ENCODE results near the gene HOXB2. TPM values are rescaled to one million over a fixed set of nuclear protein-coding genes. Genes with fewer than 3 reads are reported as not detected.

HOXB2 gene
- total and polyA plus RNA-seq, 9 of the 15 experiments (the other 6 are each of a cell fraction or from before 2014, with no cell fraction given) = 2.1 to 97.7 (median 21.2) TPM

GRCh38 chr17:48565022-48565554 is 20.2 kb upstream of the HOXB2 start:
- CTCF ChIA-PET (ENCODE audit: low intra/inter-chr PET ratio) = no interaction called here
- Histone ChIP-seq H3K4me2 (ENCODE audit: insufficient read depth, low read length) (no peak overlapping the region), H4K20me1 (replicated peaks; ENCODE audit: control insufficient read depth, insufficient read depth, low read length) (no peaks in the 10 kb centered on the region; the same call in 1 of the 2 replicates), H3K9me1 (ENCODE audit: control insufficient read depth, insufficient read depth, low read length) (peaks cover 6% of the 10 kb centered on the region), H3K4me1 (replicated peaks in 1 of 2; ENCODE audit: control insufficient read depth in 2 of 2, insufficient read depth in 2 of 2, low read length in 2 of 2) (peaks cover 9 to 14% of the 10 kb centered on the region in 2 experiments), H3K36me3 (ENCODE audit: control insufficient read depth, insufficient read depth, low read length) (peaks cover 89% of the 10 kb centered on the region; the same call in 2 of the 3 replicates), H3K27me3 (ENCODE audit: control insufficient read depth in 2 of 2, insufficient read depth in 2 of 2, low read length in 2 of 2) (no peaks in the 10 kb centered on the region), H3K9ac (ENCODE audit: insufficient read depth in 1 of 2, low read depth in 2 of 2, low read length in 2 of 2) (no peak overlapping the region), H3K4me3 (no peak overlapping the region), H2AFZ (ENCODE audit: low read depth, low read length) (no peak overlapping the region), H3K9me3 (replicated peaks; ENCODE audit: control insufficient read depth, insufficient read depth, low read depth, low read length) (no peaks in the 10 kb centered on the region), H3K27ac (ENCODE audit: extremely low read depth, low read depth, low read length) (no peak overlapping the region), H3K79me2 (ENCODE audit: control insufficient read depth, insufficient read depth, low read length) (peaks cover 53% of the 10 kb centered on the region)
- TF ChIP-seq CBFA2T2 (conservative IDR thresholded peaks at IDR 0.05) (no peak), THRB (CRISPR knock-in tag; conservative IDR thresholded peaks at IDR 0.05) (no peak), ZNF318 (IDR thresholded peaks at IDR 0.05; ENCODE audit: borderline replicate concordance in 1 of 2, low read depth in 1 of 2) (no peak), HEY1 (CRISPR knock-in tag; IDR thresholded peaks at IDR 0.05; ENCODE audit: borderline replicate concordance) (no peak), SREBF2 (CRISPR knock-in tag; IDR thresholded peaks at IDR 0.05) (no peak), CREB5 (CRISPR knock-in tag; IDR thresholded peaks at IDR 0.05) (no peak), HOXB6 (CRISPR knock-in tag; IDR thresholded peaks at IDR 0.05; ENCODE audit: borderline replicate concordance) (no peak), SMARCE1 (IDR thresholded peaks at IDR 0.05) (no peak), TSC22D4 (tag; IDR thresholded peaks at IDR 0.05) (no peak), RUNX1 (IDR thresholded peaks at IDR 0.05; ENCODE audit: low read depth) (no peak), ZFP1 (CRISPR knock-in tag; IDR thresholded peaks at IDR 0.05) (no peak), GATA2 (CRISPR knock-in tag; IDR thresholded peaks at IDR 0.05) (no peak)
- whole genome bisulfite sequencing (ENCODE audit: insufficient coverage, low coverage, missing lambda C conversion rate) = 96% methylated on average over 2 of the region's 2 CpGs
- DNase-seq (ENCODE audit: extremely low read depth in 1 of 4, low spot score in 3 of 4) = no peak
- no TSS peak for BruUV-seq (replicated peaks)
- POLR2A ChIA-PET = interaction anchor here (0.6 to 3.9 kb wide), 2 partner anchors 9 to 1646 kb away, joined by 4 to 21 read pairs; no protein-coding TSS in a partner anchor
- in situ Hi-C loops (cut with MboI) = no loop called here
- no peak for FAIRE-seq
- no peak for ATAC-seq
- intact Hi-C loops (cut with micrococcal nuclease) = no loop called here
